ENCODE measurements around the gene RIMS1. TPM values are rescaled to one million over a fixed set of nuclear protein-coding genes. Genes with fewer than 3 reads are reported as not detected.

Gene RIMS1
- total RNA-seq, 1 experiment from 2014 or later = 0.57 TPM

DNA sequence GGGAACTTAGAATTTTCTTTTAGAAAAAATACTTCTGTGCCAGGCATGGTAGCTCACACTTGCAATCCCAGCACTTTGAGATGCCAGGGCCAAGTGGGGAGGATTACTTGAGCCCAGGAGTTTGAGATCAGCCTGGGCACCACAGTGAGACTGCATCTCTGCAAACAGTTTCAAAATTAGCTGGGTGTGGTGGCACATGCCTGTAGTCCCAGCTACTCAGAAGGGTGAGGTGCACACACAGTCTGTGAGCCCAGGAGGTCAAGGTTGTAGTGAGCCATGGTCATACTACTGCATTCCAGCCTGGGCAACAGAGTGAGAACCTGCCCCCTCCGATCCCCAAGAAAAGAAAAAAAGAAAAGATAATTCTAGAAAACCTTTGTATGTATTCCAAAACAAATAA lies 389.5 kb downstream of the RIMS1 start:
- Mint-ChIP-seq H3K4me1 (ENCODE audit: low read depth, unreplicated experiment) (no peaks in the 10 kb centered on the region), H3K27ac (ENCODE audit: unreplicated experiment) (no peak overlapping the region), H3K36me3 (ENCODE audit: insufficient read depth, unreplicated experiment) (no peaks in the 10 kb centered on the region), H3K4me3 (ENCODE audit: low read depth, unreplicated experiment) (no peak overlapping the region), H3K27me3 (ENCODE audit: unreplicated experiment) (no peaks in the 10 kb centered on the region), H3K9me3 (ENCODE audit: low read depth, unreplicated experiment) (no peaks in the 10 kb centered on the region)
- intact Hi-C loops (cut with micrococcal nuclease; ENCODE audit: unreplicated experiment) = no loop called here
- no TSS peak for BruUV-seq (replicated peaks)
- CTCF ChIA-PET = no interaction called here
- TF ChIP-seq, protein P1, sequence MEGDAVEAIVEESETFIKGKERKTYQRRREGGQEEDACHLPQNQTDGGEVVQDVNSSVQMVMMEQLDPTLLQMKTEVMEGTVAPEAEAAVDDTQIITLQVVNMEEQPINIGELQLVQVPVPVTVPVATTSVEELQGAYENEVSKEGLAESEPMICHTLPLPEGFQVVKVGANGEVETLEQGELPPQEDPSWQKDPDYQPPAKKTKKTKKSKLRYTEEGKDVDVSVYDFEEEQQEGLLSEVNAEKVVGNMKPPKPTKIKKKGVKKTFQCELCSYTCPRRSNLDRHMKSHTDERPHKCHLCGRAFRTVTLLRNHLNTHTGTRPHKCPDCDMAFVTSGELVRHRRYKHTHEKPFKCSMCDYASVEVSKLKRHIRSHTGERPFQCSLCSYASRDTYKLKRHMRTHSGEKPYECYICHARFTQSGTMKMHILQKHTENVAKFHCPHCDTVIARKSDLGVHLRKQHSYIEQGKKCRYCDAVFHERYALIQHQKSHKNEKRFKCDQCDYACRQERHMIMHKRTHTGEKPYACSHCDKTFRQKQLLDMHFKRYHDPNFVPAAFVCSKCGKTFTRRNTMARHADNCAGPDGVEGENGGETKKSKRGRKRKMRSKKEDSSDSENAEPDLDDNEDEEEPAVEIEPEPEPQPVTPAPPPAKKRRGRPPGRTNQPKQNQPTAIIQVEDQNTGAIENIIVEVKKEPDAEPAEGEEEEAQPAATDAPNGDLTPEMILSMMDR (IDR thresholded peaks at IDR 0.05; ENCODE audit: unreplicated experiment) = no peak
- DNase-seq = no peak

DNA sequence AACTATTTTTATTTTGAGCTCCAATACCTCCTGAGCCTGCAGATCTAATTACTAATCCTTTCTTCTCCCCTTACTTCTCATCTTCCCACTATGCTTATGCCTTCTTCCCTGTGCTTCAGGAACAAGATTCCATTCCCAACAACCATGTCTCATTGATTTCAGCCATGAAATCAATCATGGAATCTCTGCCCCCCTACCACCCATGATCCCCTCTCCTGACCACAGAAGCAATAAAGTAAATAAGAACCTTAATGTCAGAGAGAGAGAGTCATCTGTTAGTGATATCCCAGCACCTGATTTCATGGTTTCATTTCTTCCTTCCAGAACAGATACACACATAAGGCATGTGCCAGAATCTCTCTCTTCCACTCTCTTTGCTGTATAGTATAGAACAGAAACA lies 395.9 kb downstream of the RIMS1 start:
- CTCF ChIA-PET = no interaction called here

DNA sequence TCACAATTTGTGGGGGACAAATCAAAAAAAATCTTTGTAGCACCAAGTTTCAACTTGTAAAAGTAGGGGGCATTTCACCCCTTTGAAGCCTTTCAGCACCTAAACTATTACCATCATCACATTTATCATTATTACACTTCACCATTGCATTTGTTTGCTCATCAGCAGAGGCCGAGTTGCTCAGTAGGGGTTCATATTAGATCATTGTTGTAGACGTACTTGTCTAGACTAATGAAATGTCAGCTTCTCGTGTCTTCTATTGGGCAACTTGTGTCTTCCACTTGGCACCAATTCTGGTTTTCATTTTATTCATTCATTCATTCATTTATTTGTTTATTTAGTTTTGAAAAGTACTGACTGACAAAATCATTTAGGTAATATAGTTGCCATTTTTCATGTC lies 397.2 kb downstream of the RIMS1 start:
- Mint-ChIP-seq H3K36me3 (ENCODE audit: insufficient read depth, unreplicated experiment) (no peaks in the 10 kb centered on the region), H3K27ac (ENCODE audit: unreplicated experiment) (no peak overlapping the region), H3K9me3 (ENCODE audit: low read depth, unreplicated experiment) (no peaks in the 10 kb centered on the region), H3K4me1 (ENCODE audit: low read depth, unreplicated experiment) (no peaks in the 10 kb centered on the region), H3K4me3 (ENCODE audit: low read depth, unreplicated experiment) (no peak overlapping the region), H3K27me3 (ENCODE audit: unreplicated experiment) (no peaks in the 10 kb centered on the region)
- TF ChIP-seq, protein P1 (IDR thresholded peaks at IDR 0.05; ENCODE audit: unreplicated experiment) = no peak
- no peak for DNase-seq
- intact Hi-C loops (cut with micrococcal nuclease; ENCODE audit: unreplicated experiment) = no loop called here
- no TSS peak for BruUV-seq (replicated peaks)
- CTCF ChIA-PET = no interaction called here

More for the DNA sequence above, 395.9 kb downstream of the RIMS1 start:
- TF ChIP-seq, protein P1 (IDR thresholded peaks at IDR 0.05; ENCODE audit: unreplicated experiment) = no peak
- intact Hi-C loops (cut with micrococcal nuclease; ENCODE audit: unreplicated experiment) = no loop called here
- H3K36me3 Mint-ChIP-seq (ENCODE audit: insufficient read depth, unreplicated experiment) = no peaks in the 10 kb centered on the region
- DNase-seq = no peak
- BruUV-seq (replicated peaks) = no TSS peak
- H3K9me3 Mint-ChIP-seq (ENCODE audit: low read depth, unreplicated experiment) = no peaks in the 10 kb centered on the region
- H3K27me3 Mint-ChIP-seq (ENCODE audit: unreplicated experiment) = no peaks in the 10 kb centered on the region
- H3K4me1 Mint-ChIP-seq (ENCODE audit: low read depth, unreplicated experiment) = no peaks in the 10 kb centered on the region
- H3K27ac Mint-ChIP-seq (ENCODE audit: unreplicated experiment) = no peak overlapping the region
- H3K4me3 Mint-ChIP-seq (ENCODE audit: low read depth, unreplicated experiment) = no peak overlapping the region

DNA sequence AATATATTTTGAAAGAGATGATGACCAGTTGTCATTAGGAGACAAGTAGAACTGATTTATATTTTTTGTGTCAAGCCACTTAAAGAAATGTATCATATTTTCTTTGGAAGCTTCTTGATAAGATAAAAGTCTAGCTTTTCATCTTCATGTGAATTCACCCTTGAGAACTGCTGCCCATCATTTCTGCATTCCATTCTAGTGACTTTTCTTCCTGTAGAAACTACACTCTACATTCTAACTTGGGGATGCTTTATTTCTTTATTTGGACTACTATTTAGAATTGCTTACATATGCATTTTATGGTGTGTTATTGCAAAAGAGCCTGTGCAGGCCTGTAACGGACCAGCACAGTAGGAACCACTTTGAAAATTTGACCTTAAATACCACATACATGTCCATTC lies 400.6 kb downstream of the RIMS1 start:
- no peak overlapping the region for H3K27ac Mint-ChIP-seq (ENCODE audit: unreplicated experiment)
- H3K27me3 Mint-ChIP-seq (ENCODE audit: unreplicated experiment) = no peaks in the 10 kb centered on the region
- no peak overlapping the region for H3K4me3 Mint-ChIP-seq (ENCODE audit: low read depth, unreplicated experiment)

More for the DNA sequence above, 400.6 kb downstream of the RIMS1 start:
- TF ChIP-seq, protein P1 (IDR thresholded peaks at IDR 0.05; ENCODE audit: unreplicated experiment) = no peak
- intact Hi-C loops (cut with micrococcal nuclease; ENCODE audit: unreplicated experiment) = no loop called here
- no peaks in the 10 kb centered on the region for H3K9me3 Mint-ChIP-seq (ENCODE audit: low read depth, unreplicated experiment)
- BruUV-seq (replicated peaks) = no TSS peak
- no peaks in the 10 kb centered on the region for H3K36me3 Mint-ChIP-seq (ENCODE audit: insufficient read depth, unreplicated experiment)
- CTCF ChIA-PET = interaction anchor here (0.6 kb wide), 1 partner anchor 52 kb away, joined by 4 read pairs; no protein-coding TSS in a partner anchor
- no peaks in the 10 kb centered on the region for H3K4me1 Mint-ChIP-seq (ENCODE audit: low read depth, unreplicated experiment)
- DNase-seq = no peak
